Loucy (cell line): Measurements from ENCODE around the gene KIAA0825.

Source experiments
- CTCF ChIP-seq: fragments of 200-600 bp; sonication (generic); conservative IDR thresholded peaks from 2 replicates; pipeline ENCODE4 v1.5.1; 2014; ENCODE audit warnings: mild to moderate bottlenecking, antibody characterized with exemption, low read length
- EZH2phosphoT487 ChIP-seq: fragments of 200-600 bp; IDR thresholded peaks from 2 replicates; pipeline ENCODE4 v1.6.1; 2018; ENCODE audit warnings: antibody characterized with exemption, mild to moderate bottlenecking, moderate library complexity, borderline replicate concordance

- TF ChIP-seq CTCF (no peak), EZH2phosphoT487 (no peak)
Observed at GRCh38 chr5:94615862-94616261, 2.5 kb downstream of the KIAA0825 start.
